ENCODE data around the gene ETV6.

DNA sequence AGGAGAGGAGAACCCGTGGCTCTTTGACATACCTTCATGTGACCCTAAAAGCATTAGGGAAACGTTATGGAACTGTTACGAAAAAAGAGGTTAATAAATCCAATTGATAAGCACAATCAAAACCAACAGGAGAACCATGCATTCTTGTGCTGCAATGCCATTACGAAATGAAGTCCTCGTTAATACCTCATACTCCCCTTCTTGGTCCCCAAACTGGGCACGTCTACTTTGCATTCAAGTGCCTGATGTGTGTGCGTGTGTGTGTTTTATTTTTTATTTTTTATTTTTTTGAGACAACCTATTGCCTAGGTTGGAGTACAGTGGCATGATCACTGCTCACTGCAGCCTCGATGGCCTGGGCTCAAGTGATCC lies 150.0 kb downstream of the ETV6 start:
- TF ChIP-seq CTCF (IDR thresholded peaks at IDR 0.05) (no peak), POLR2A (IDR thresholded peaks at IDR 0.05) (no peak)
